Gastrocnemius medialis (tissue), 4 donors: ENCODE results near the gene ALDH1A3. TPM values are rescaled to one million over a fixed set of nuclear protein-coding genes. Genes with fewer than 3 reads are reported as not detected.

Source experiments
- ATAC-seq, 2 donors: fragments of 150-250 bp; one replicate each; pipeline ENCODE4 v1.9.1; 2016
- DNase-seq, 2 donors: peaks; one replicate each; pipeline ENCODE4 v3.0.0-alpha.2; 2019
- H3K27ac ChIP-seq, 4 donors: fragments of 200-600 bp; sonication (generic); 1 replicate in 1 of 4; 2 replicates in 3 of 4; pipeline ENCODE4 v1.5.1; 2016 to 2018; ENCODE audit warnings: mild to moderate bottlenecking in 2 of 4, moderate library complexity in 1 of 4
- H3K27me3 ChIP-seq, 3 donors: fragments of 200-600 bp; sonication (generic) in 2 of 3; 1 replicate in 1 of 3; 2 replicates in 2 of 3; pipeline versions ENCODE4 v1.5.1 to v1.6.0; 2016 to 2019; ENCODE audit warnings: mild to moderate bottlenecking in 1 of 3, moderate library complexity in 1 of 3
- H3K36me3 ChIP-seq, 2 donors: fragments of 200-600 bp; sonication (generic) in 1 of 2; one replicate each; pipeline ENCODE4 v1.5.1; 2017 to 2018
- H3K4me1 ChIP-seq, 2 donors: fragments of 200-600 bp; sonication (generic) in 1 of 2; one replicate each; pipeline ENCODE4 v1.5.1; 2016 to 2017; ENCODE audit warnings: mild to moderate bottlenecking in 2 of 2
- H3K4me3 ChIP-seq, 4 donors: fragments of 200-600 bp; sonication (generic) in 3 of 4; 1 replicate in 1 of 4; 2 replicates in 3 of 4; pipeline ENCODE4 v1.5.1; 2016 to 2019; ENCODE audit warnings: mild to moderate bottlenecking in 2 of 4
- H3K9me3 ChIP-seq, 3 donors: fragments of 200-600 bp; sonication (generic) in 2 of 3; 1 replicate in 1 of 3; 2 replicates in 2 of 3; pipeline ENCODE4 v1.5.1; 2016 to 2019
- POLR2A ChIP-seq, 2 donors: fragments of 450-650 bp; IDR thresholded peaks; one replicate each; pipeline ENCODE4 v1.6.1; 2017; ENCODE audit warnings: antibody characterized with exemption in 2 of 2, mild to moderate bottlenecking in 2 of 2, moderate library complexity in 2 of 2
- in situ Hi-C, 4 donors: fragments of 200-750 bp; cut with MboI; loops; one replicate each; pipeline versions ENCODE4 v1.15.0 to v1.8.0; 2017; ENCODE audit warnings: low sequenced_read_pairs in 4 of 4
- intact Hi-C: fragments of 100-400 bp; cut with DNase I; formaldehyde crosslinking; loops from one replicate; pipeline ENCODE4 v1.15.1; 2023; ENCODE audit warnings: low total_unique reads
- total RNA-seq, 4 donors: library from RNA; depleted of rRNA; stranded (reverse); fragments of >200 nt; gene quantifications; one replicate each; pipeline versions ENCODE4 v1.1.0 to v1.2.3, GENCODE V29; 2016
- TF ChIP-seq, protein P1 (sequence below), 5 experiments: fragments of 450-650 bp in 3 of 5; fragments of 200-600 bp in 2 of 5; sonication (generic) in 2 of 5; IDR thresholded peaks in 4 of 5; conservative IDR thresholded peaks in 1 of 5; 1 replicate in 4 of 5; 2 replicates in 1 of 5; pipeline ENCODE4 v1.5.1; 2016 to 2019; ENCODE audit warnings: antibody characterized with exemption in 5 of 5, mild to moderate bottlenecking in 3 of 5, moderate library complexity in 3 of 5

ALDH1A3 gene
- total RNA-seq, 4 donors from 2014 or later: 5.8 to 33.9 (median 15.1) TPM

DNA sequence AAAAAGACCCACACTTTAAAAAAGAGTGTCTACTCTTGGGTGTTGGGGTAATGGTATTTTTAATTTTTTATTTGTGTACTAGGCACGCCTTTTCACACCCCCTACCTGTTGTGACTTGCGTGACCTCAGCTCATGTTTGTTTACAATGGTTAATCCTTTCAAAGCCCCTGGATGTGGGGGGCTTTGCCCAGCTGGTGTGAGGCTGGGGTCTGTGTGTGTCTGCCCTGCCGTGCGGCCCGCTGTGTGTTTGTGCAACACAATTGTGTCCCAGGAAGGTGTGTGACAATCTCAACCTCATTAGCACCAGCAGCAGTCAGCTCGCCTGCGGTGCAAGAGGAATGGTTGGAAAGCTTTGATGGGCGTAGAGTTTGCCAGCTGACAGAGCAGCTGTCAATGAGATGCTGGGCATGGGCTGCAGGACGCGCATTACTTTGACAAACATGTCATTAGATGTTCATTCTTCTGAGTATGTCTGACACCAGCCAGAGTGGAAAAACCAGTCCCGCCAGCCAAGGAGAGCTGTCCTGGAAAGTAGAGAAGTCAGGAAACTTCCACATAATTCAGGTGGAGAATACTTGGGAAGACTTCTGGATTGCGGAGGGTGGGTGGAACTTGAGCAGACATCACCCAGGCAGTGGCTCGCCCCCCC is 49.1 kb downstream of the ALDH1A3 start:
- intact Hi-C loops (no loop called here), in situ Hi-C loops (loop anchor here in 1 of 4 donors (10.0 kb wide), 1 partner anchor 76 kb away; no protein-coding TSS in a partner anchor)
- ATAC-seq: no peak

DNA sequence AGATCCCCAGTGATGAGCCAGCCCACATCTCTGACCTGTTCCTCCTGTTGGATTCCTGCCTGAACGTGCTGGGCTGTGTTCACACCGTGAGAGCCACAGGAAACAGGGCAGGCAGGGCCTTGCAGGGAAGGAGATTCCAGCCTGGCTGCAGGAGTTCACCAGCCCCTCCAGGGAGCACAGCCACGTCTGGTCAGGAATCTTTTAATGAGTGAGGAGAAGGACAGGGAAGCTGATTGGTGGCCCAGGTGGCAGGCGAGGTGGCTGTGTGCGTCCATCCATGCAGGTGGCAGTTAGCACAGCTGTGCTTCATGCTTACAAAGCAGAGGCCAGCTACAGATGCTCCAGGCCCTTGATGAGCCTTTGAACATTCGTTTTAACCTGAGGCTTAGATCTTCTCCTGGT is 50.0 kb downstream of the ALDH1A3 start:
- in situ Hi-C loops: loop anchor here in 1 of 4 donors (10.0 kb wide), 1 partner anchor 75 kb away; no protein-coding TSS in a partner anchor
- Histone ChIP-seq H3K4me3 (no peak overlapping the region), H3K36me3 (no peaks in the 10 kb centered on the region), H3K9me3 (no peaks in the 10 kb centered on the region), H3K4me1 (no peaks in the 10 kb centered on the region), H3K27me3 (no peaks in the 10 kb centered on the region), H3K27ac (no peak overlapping the region)
- no peak for TF ChIP-seq POLR2A (IDR thresholded peaks at IDR 0.05)
- TF ChIP-seq, protein P1, sequence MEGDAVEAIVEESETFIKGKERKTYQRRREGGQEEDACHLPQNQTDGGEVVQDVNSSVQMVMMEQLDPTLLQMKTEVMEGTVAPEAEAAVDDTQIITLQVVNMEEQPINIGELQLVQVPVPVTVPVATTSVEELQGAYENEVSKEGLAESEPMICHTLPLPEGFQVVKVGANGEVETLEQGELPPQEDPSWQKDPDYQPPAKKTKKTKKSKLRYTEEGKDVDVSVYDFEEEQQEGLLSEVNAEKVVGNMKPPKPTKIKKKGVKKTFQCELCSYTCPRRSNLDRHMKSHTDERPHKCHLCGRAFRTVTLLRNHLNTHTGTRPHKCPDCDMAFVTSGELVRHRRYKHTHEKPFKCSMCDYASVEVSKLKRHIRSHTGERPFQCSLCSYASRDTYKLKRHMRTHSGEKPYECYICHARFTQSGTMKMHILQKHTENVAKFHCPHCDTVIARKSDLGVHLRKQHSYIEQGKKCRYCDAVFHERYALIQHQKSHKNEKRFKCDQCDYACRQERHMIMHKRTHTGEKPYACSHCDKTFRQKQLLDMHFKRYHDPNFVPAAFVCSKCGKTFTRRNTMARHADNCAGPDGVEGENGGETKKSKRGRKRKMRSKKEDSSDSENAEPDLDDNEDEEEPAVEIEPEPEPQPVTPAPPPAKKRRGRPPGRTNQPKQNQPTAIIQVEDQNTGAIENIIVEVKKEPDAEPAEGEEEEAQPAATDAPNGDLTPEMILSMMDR (IDR thresholded peaks at IDR 0.05 in 4 of 5, conservative IDR thresholded peaks at IDR 0.05 in 1 of 5): no peak
- ATAC-seq (no peak), DNase-seq (no peak)
- intact Hi-C loops: no loop called here

More for the DNA sequence above, 49.1 kb downstream of the ALDH1A3 start:
- Histone ChIP-seq H3K36me3 (no peaks in the 10 kb centered on the region), H3K4me1 (no peaks in the 10 kb centered on the region), H3K27me3 (no peaks in the 10 kb centered on the region), H3K27ac (no peak overlapping the region), H3K4me3 (no peak overlapping the region), H3K9me3 (no peaks in the 10 kb centered on the region)
- TF ChIP-seq, protein P1 (IDR thresholded peaks at IDR 0.05 in 4 of 5, conservative IDR thresholded peaks at IDR 0.05 in 1 of 5): no peak
- TF ChIP-seq POLR2A (IDR thresholded peaks at IDR 0.05): no peak
- no peak for DNase-seq

DNA sequence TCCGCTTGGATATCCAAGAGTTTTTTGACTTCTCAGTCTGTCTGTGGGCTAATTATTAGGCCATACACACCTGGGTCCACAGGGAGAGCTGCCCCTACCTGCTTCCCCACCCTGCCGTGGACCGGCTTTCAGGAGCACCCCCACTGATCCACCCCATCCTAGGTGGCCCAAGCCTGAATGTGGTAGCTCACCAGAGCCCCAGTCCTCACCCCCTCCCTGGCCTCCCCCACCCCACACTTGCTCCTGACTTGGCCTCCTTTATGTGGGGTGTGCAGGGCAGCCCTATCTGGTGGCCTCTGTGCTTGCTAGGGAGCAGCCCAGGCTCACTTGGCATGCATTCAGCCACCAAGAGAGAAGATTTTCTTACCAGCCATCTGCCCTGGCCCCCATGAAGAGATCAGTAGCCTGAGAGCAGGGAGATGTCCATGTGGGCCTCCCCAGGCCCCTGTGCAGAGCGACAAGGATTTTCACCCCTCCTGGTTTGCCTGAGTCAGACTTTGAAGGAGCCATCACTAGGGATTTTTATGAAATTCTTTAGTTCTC is 50.7 kb downstream of the ALDH1A3 start:
- H3K27ac ChIP-seq: no peak overlapping the region
- H3K36me3 ChIP-seq: no peaks in the 10 kb centered on the region
- in situ Hi-C loops: no loop called here
- no peak for TF ChIP-seq POLR2A (IDR thresholded peaks at IDR 0.05)
- TF ChIP-seq, protein P1 (IDR thresholded peaks at IDR 0.05 in 4 of 5, conservative IDR thresholded peaks at IDR 0.05 in 1 of 5): no peak
- H3K4me3 ChIP-seq: no peak overlapping the region
- DNase-seq (no peak), ATAC-seq (no peak)
- intact Hi-C loops: no loop called here
- H3K27me3 ChIP-seq: no peaks in the 10 kb centered on the region
- H3K4me1 ChIP-seq: no peaks in the 10 kb centered on the region
- H3K9me3 ChIP-seq: no peaks in the 10 kb centered on the region

DNA sequence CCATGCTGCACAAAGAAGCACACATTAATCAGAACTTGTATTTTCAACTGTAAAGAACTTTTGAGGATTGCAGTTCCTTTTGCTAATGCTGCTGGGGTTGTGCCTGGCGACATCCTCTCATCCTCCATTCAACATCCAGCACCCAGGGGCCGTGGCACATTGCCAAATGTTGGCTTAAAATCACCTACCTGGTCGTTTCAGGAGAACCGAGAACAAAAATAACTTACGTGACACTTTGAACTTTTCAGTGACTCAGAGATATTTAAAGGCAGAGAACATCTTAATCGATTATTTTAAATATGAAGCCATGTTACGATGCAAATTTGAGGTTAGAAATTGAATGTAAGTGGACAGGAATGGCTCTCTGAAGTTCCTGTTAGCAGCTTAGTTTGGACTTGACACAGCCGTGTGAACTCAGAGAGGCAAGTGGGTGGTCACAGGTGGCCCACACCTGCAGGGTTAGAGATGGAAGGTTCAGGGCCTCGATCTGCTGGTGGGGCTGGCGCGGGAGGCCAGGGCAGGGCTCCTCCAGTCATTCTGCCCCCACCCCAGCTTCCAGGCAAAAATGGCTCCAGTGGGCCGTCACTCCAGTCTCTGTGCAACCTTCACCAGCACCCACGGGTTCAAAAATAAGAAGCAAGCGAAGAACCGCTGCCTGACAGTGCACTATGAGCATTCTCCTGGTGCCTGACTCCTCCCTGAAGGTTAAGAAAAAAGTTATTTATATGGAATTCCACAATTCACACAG is 51.7 kb downstream of the ALDH1A3 start:
- in situ Hi-C loops (no loop called here), intact Hi-C loops (no loop called here)
- no peak overlapping the region for H3K27ac ChIP-seq
- no peaks in the 10 kb centered on the region for H3K27me3 ChIP-seq
- H3K36me3 ChIP-seq: no peaks in the 10 kb centered on the region
- H3K9me3 ChIP-seq: no peaks in the 10 kb centered on the region
- H3K4me3 ChIP-seq: no peak overlapping the region
- TF ChIP-seq, protein P1 (IDR thresholded peaks at IDR 0.05 in 4 of 5, conservative IDR thresholded peaks at IDR 0.05 in 1 of 5): no peak
- no peak for TF ChIP-seq POLR2A (IDR thresholded peaks at IDR 0.05)
- H3K4me1 ChIP-seq: no peaks in the 10 kb centered on the region
- DNase-seq: no peak
- no peak for ATAC-seq
